ENCODE results near the gene BICD1. TPM values are rescaled to one million over a fixed set of nuclear protein-coding genes. Genes with fewer than 3 reads are reported as not detected.

BICD1 gene
- polyA plus RNA-seq, 5 donors: 10.4 to 20.1 (median 16.9) TPM

- DNase-seq: no peak
These were observed 134.2 kb downstream of the BICD1 start for GRCh38 chr12:32240831-32241230.

- DNase-seq: no peak
These were observed 136.0 kb downstream of the BICD1 start for GRCh38 chr12:32242641-32243040.

GRCh38 chr12:32248441-32249140 is 141.9 kb downstream of the BICD1 start:
- DNase-seq: no peak

- DNase-seq: no peak
These were observed 143.1 kb downstream of the BICD1 start for GRCh38 chr12:32249777-32250176.

- DNase-seq: no peak
These were observed 145.8 kb downstream of the BICD1 start for GRCh38 chr12:32252199-32253073.

- DNase-seq: no peak
These were observed 146.6 kb downstream of the BICD1 start for GRCh38 chr12:32253154-32253790.

GRCh38 chr12:32254260-32254956 is 147.8 kb downstream of the BICD1 start:
- no peak for DNase-seq

GRCh38 chr12:32255588-32255987 is 148.9 kb downstream of the BICD1 start:
- no peak for DNase-seq

GRCh38 chr12:32257695-32258496 is 151.2 kb downstream of the BICD1 start:
- no peak for DNase-seq

GRCh38 chr12:32260696-32261095 is 154.0 kb downstream of the BICD1 start:
- DNase-seq: no peak

GRCh38 chr12:32261638-32262037 is 155.0 kb downstream of the BICD1 start:
- DNase-seq: no peak

GRCh38 chr12:32264961-32265360 is 158.3 kb downstream of the BICD1 start:
- no peak for DNase-seq

GRCh38 chr12:32265456-32265855 is 158.8 kb downstream of the BICD1 start:
- DNase-seq: no peak

- DNase-seq: no peak
These were observed 159.3 kb downstream of the BICD1 start for GRCh38 chr12:32265951-32266350.

- DNase-seq: no peak
These were observed 160.1 kb downstream of the BICD1 start for GRCh38 chr12:32266756-32267155.

- DNase-seq: no peak
These were observed 164.4 kb downstream of the BICD1 start for GRCh38 chr12:32270818-32271710.

- DNase-seq: no peak
These were observed 165.8 kb downstream of the BICD1 start for GRCh38 chr12:32272465-32272864.

- no peak for DNase-seq
These were observed 166.4 kb downstream of the BICD1 start for GRCh38 chr12:32273063-32273522.

- peak; percentile 13 to 22 for DNase-seq
These were observed 167.1 kb downstream of the BICD1 start for GRCh38 chr12:32273712-32274111.

GRCh38 chr12:32274665-32275064 is 168.0 kb downstream of the BICD1 start:
- no peak for DNase-seq

All from right lung (tissue), 5 donors.